ENCODE data around the gene CACNA2D2. TPM values are rescaled to one million over a fixed set of nuclear protein-coding genes. Genes with fewer than 3 reads are reported as not detected.

CACNA2D2 gene
- total RNA-seq, 1 experiment from 2014 or later = 22.0 TPM

- Mint-ChIP-seq H3K27ac (no peak overlapping the region), H3K4me1 (peaks cover 36% of the 10 kb centered on the region), H3K9me3 (no peaks in the 10 kb centered on the region), H3K27me3 (ENCODE audit: low read depth) (peaks cover 3% of the 10 kb centered on the region; the same call in 1 of the 2 replicates), H3K36me3 (no peaks in the 10 kb centered on the region), H3K4me3 (no peak overlapping the region)
- ATAC-seq (no peak), DNase-seq (ENCODE audit: low spot score) (no peak)
- no peak for TF ChIP-seq USF1 (CRISPR knock-in tag; IDR thresholded peaks at IDR 0.05)
- TF ChIP-seq ZNF396 (CRISPR knock-in tag; IDR thresholded peaks at IDR 0.05; ENCODE audit: borderline replicate concordance) = no peak
- TF ChIP-seq ESRRA (CRISPR knock-in tag; IDR thresholded peaks at IDR 0.05; ENCODE audit: borderline replicate concordance) = no peak
- TF ChIP-seq NR3C1 (CRISPR knock-in tag; conservative IDR thresholded peaks at IDR 0.05; ENCODE audit: low read depth) = no peak
- no peak for TF ChIP-seq NFATC4 (CRISPR knock-in tag; IDR thresholded peaks at IDR 0.05)
- TF ChIP-seq CDX4 (CRISPR knock-in tag; IDR thresholded peaks at IDR 0.05; ENCODE audit: borderline replicate concordance) = no peak
- TF ChIP-seq FOXJ3 (CRISPR knock-in tag; IDR thresholded peaks at IDR 0.05; ENCODE audit: borderline replicate concordance) = no peak
- TF ChIP-seq TEAD4 (CRISPR knock-in tag; IDR thresholded peaks at IDR 0.05) = no peak
- CTCF ChIA-PET = interaction anchor here (0.9 kb wide), 1 partner anchor 52 kb away, joined by 3 read pairs; no protein-coding TSS in a partner anchor
- POLR2A ChIA-PET = no interaction called here
Measured at GRCh38 chr3:50490424-50490823, 13.0 kb downstream of the CACNA2D2 start.

- Mint-ChIP-seq H3K4me3 (no peak overlapping the region), H3K36me3 (no peaks in the 10 kb centered on the region), H3K9me3 (no peaks in the 10 kb centered on the region), H3K4me1 (peaks cover 41% of the 10 kb centered on the region), H3K27me3 (ENCODE audit: low read depth) (no peaks in the 10 kb centered on the region), H3K27ac (no peak overlapping the region)
- DNase-seq (ENCODE audit: low spot score) = no peak
- ATAC-seq = peak; percentile 72
- CTCF ChIA-PET = interaction anchor here (0.7 to 1.8 kb wide), 13 partner anchors 9 to 1182 kb away, joined by 3 to 7 read pairs (median 3); partner anchors contain the start of genes CACNA2D2 and HEMK1
- POLR2A ChIA-PET = no interaction called here
- TF ChIP-seq TCF7 (CRISPR knock-in tag; IDR thresholded peaks at IDR 0.05; ENCODE audit: low read depth) (no peak), ZNF281 (CRISPR knock-in tag; IDR thresholded peaks at IDR 0.05) (no peak), SP1 (CRISPR knock-in tag; conservative IDR thresholded peaks at IDR 0.05) (no peak), E2F5 (CRISPR knock-in tag; IDR thresholded peaks at IDR 0.05) (no peak), FOXJ3 (CRISPR knock-in tag; IDR thresholded peaks at IDR 0.05; ENCODE audit: borderline replicate concordance) (no peak), ELF4 (CRISPR knock-in tag; IDR thresholded peaks at IDR 0.05; ENCODE audit: low read depth) (no peak)
Measured at GRCh38 chr3:50487181-50487580, 16.3 kb downstream of the CACNA2D2 start.

GRCh38 chr3:50486219-50486888 is 17.1 kb downstream of the CACNA2D2 start:
- ATAC-seq (no peak), DNase-seq (ENCODE audit: low spot score) (no peak)
- H3K36me3 Mint-ChIP-seq = no peaks in the 10 kb centered on the region
- H3K4me1 Mint-ChIP-seq = peaks cover 47% of the 10 kb centered on the region
- POLR2A ChIA-PET = no interaction called here
- no peak overlapping the region for H3K27ac Mint-ChIP-seq
- no peaks in the 10 kb centered on the region for H3K27me3 Mint-ChIP-seq (ENCODE audit: low read depth)
- H3K4me3 Mint-ChIP-seq = no peak overlapping the region
- CTCF ChIA-PET = interaction anchor here (1.1 to 1.8 kb wide), 5 partner anchors 10 to 83 kb away, joined by 3 to 7 read pairs (median 6); partner anchors contain the start of genes CACNA2D2 and HEMK1
- no peaks in the 10 kb centered on the region for H3K9me3 Mint-ChIP-seq
- TF ChIP-seq CBFB (CRISPR knock-in tag; IDR thresholded peaks at IDR 0.05; ENCODE audit: low read depth) (no peak), AR (CRISPR knock-in tag; IDR thresholded peaks at IDR 0.05) (no peak), ESRRA (CRISPR knock-in tag; IDR thresholded peaks at IDR 0.05; ENCODE audit: borderline replicate concordance) (no peak), NFYB (CRISPR knock-in tag; conservative IDR thresholded peaks at IDR 0.05; ENCODE audit: low read depth) (no peak), CREM (CRISPR knock-in tag; IDR thresholded peaks at IDR 0.05) (no peak), ZNF423 (CRISPR knock-in tag; IDR thresholded peaks at IDR 0.05) (no peak), MLX (CRISPR knock-in tag; IDR thresholded peaks at IDR 0.05) (no peak), EMX1 (CRISPR knock-in tag; IDR thresholded peaks at IDR 0.05) (no peak), ATF1 (CRISPR knock-in tag; IDR thresholded peaks at IDR 0.05) (no peak), ZNF317 (CRISPR knock-in tag; IDR thresholded peaks at IDR 0.05; ENCODE audit: borderline replicate concordance, low read depth) (no peak)
